H1 (cell line): ENCODE results near the gene PRR16. TPM values are rescaled to one million over a fixed set of nuclear protein-coding genes. Genes with fewer than 3 reads are reported as not detected.

Experiments used
- KDM4A ChIP-seq: IDR thresholded peaks from one replicate; pipeline ENCODE4 v1.7.1; 2012; ENCODE audit warnings: low read depth, mild to moderate bottlenecking, moderate library complexity, low read length, inconsistent platforms; ENCODE audit not compliant: severe bottlenecking
- polyA plus RNA-seq, 7 experiments: library from polyadenylated mRNA; depleted of rRNA in 3 of 7; stranded (reverse) in 5 of 7; unstranded in 2 of 7; fragments of >200 nt in 5 of 7; fragments of 200-250 nt in 2 of 7; gene quantifications; 1 replicate in 5 of 7; 2 replicates in 1 of 7; 4 replicates in 1 of 7; pipeline versions ENCODE4 v1.2.1 to v1.2.3, GENCODE V29; 2011 to 2013; ENCODE audit warnings: missing spikeins in 2 of 7, mixed read lengths in 2 of 7
- total RNA-seq: library from RNA; stranded (reverse); fragmentation: NEBNext Ultra II Directional; extraction: Animal tissue kit (Norgen Biotek cat#: 25700); gene quantifications from 2 replicates; pipeline ENCODE4 v1.2.1, GENCODE V29; 2021

The PRR16 gene
- total and polyA plus RNA-seq, 2 of the 8 experiments (the other 6 are each of a cell fraction or from before 2014, with no cell fraction given), result 0.73 to 1.6 TPM

DNA sequence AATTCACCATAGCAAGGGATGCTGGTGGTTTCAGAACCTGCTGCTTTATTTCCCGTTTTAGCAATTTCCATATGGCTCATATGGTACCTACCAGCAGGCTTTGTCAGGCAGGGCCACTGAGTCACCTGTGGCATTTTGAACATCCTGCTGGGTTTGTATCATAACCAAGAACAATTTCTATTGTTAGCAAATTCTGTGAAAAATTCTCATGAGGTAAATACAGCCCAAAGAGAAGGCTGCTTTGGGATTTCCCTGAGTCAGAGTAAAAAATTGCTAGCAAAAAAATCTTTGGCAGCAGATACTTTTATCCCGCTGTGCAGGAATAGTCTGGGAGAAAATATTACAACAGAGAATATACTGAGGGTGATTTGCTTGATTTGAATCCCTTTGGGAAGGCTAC is 52.7 kb downstream of the PRR16 start (continued):
- TF ChIP-seq KDM4A, result no peak
